OCI-LY1 (cell line): ENCODE results near the gene CTNNA3.

Source experiments
- H2AFZ ChIP-seq: fragments of 200-600 bp; sonication (generic), shearing (Covaris generic); 2 replicates; pipeline ENCODE4 v1.6.0; 2014; ENCODE audit warnings: antibody characterized with exemption, mild to moderate bottlenecking, low read length
- H3F3A ChIP-seq: fragments of 200-600 bp; sonication (generic), shearing (Covaris generic); 2 replicates; pipeline ENCODE4 v1.6.0; 2014; ENCODE audit warnings: mild to moderate bottlenecking, antibody characterized with exemption, low read length, moderate library complexity; ENCODE audit not compliant: insufficient read depth
- H3K27ac ChIP-seq: fragments of 200-600 bp; sonication (generic); 2 replicates; pipeline ENCODE4 v1.5.1; 2014; ENCODE audit warnings: low read length, mixed run types, mild to moderate bottlenecking, low read depth; ENCODE audit not compliant: poor library complexity, severe bottlenecking
- H3K27me3 ChIP-seq: fragments of 200-600 bp; sonication (generic); 2 replicates; pipeline ENCODE4 v1.6.0; 2014; ENCODE audit warnings: antibody characterized with exemption, mild to moderate bottlenecking, low read length, moderate library complexity; ENCODE audit not compliant: insufficient read depth
- H3K36me3 ChIP-seq: fragments of 200-600 bp; sonication (generic); 2 replicates; pipeline ENCODE4 v1.6.1; 2014; ENCODE audit warnings: mild to moderate bottlenecking, antibody characterized with exemption, low read length, moderate library complexity, mixed read lengths; ENCODE audit not compliant: insufficient read depth
- H3K4me1 ChIP-seq: fragments of 200-600 bp; sonication (generic); 2 replicates; pipeline ENCODE4 v1.5.1; 2014; ENCODE audit warnings: mild to moderate bottlenecking, low read length, moderate library complexity; ENCODE audit not compliant: insufficient read depth, severe bottlenecking
- H3K4me2 ChIP-seq: fragments of 200-600 bp; sonication (generic), shearing (Covaris generic); 2 replicates; pipeline ENCODE4 v1.6.1; 2014; ENCODE audit warnings: low read length
- H3K4me3 ChIP-seq: fragments of 200-600 bp; sonication (generic); 2 replicates; pipeline ENCODE4 v1.5.1; 2014; ENCODE audit warnings: low read length, low read depth, mild to moderate bottlenecking, mixed read lengths; ENCODE audit not compliant: poor library complexity, severe bottlenecking
- H3K79me2 ChIP-seq: fragments of 200-600 bp; shearing (Covaris generic); 2 replicates; pipeline ENCODE4 v1.6.1; 2016; ENCODE audit warnings: mixed run types, low read length, mixed read lengths; ENCODE audit not compliant: insufficient read depth
- H3K9ac ChIP-seq: fragments of 200-600 bp; sonication (generic), shearing (Covaris generic); 2 replicates; pipeline ENCODE4 v1.6.1; 2014; ENCODE audit warnings: mild to moderate bottlenecking, low read length, mixed read lengths
- H3K9me2 ChIP-seq: fragments of 200-600 bp; sonication (generic), shearing (Covaris generic); 2 replicates; pipeline ENCODE4 v1.6.1; 2014; ENCODE audit warnings: low read depth, mild to moderate bottlenecking, low read length, mixed read lengths
- H3K9me3 ChIP-seq: fragments of 200-600 bp; shearing (Covaris generic); 2 replicates; pipeline ENCODE4 v1.6.1; 2014; ENCODE audit warnings: low read length, mixed read lengths
- H4K20me1 ChIP-seq: fragments of 200-600 bp; sonication (generic), shearing (Covaris generic); 2 replicates; pipeline ENCODE4 v1.6.0; 2016; ENCODE audit warnings: mild to moderate bottlenecking, low read length; ENCODE audit not compliant: insufficient read depth
- CTCF ChIP-seq: fragments of 200-600 bp; sonication (generic), shearing (Covaris generic); IDR thresholded peaks from 2 replicates; pipeline ENCODE4 v1.5.1; 2017; ENCODE audit warnings: mild to moderate bottlenecking, antibody characterized with exemption, low read length, moderate library complexity, mixed read lengths
- EZH2 ChIP-seq: fragments of 200-600 bp; sonication (generic), shearing (Covaris generic); IDR thresholded peaks from 2 replicates; pipeline ENCODE4 v1.8.0; 2017; ENCODE audit warnings: borderline replicate concordance, mixed run types, mild to moderate bottlenecking, antibody characterized with exemption, low read length, moderate library complexity, mixed read lengths

CTNNA3 gene

GRCh38 chr10:66378117-66378876 lies 1317.7 kb downstream of the CTNNA3 start:
- Histone ChIP-seq H3K4me1 (no peaks in the 10 kb centered on the region), H3K9me3 (no peaks in the 10 kb centered on the region), H2AFZ (no peak overlapping the region), H3K4me2 (no peak overlapping the region), H4K20me1 (no peaks in the 10 kb centered on the region), H3K9ac (no peak overlapping the region), H3K4me3 (no peak overlapping the region), H3K27me3 (no peaks in the 10 kb centered on the region), H3K27ac (no peak overlapping the region), H3K36me3 (no peaks in the 10 kb centered on the region), H3K79me2 (no peaks in the 10 kb centered on the region), H3F3A (no peaks in the 10 kb centered on the region), H3K9me2 (no peaks in the 10 kb centered on the region)
- TF ChIP-seq EZH2 = no peak
- TF ChIP-seq CTCF = no peak

- no peak overlapping the region for H3K9ac ChIP-seq
- no peaks in the 10 kb centered on the region for H4K20me1 ChIP-seq
- no peaks in the 10 kb centered on the region for H3K27me3 ChIP-seq
- no peak overlapping the region for H3K4me2 ChIP-seq
- no peaks in the 10 kb centered on the region for H3K36me3 ChIP-seq
- no peaks in the 10 kb centered on the region for H3K9me3 ChIP-seq
- no peak overlapping the region for H3K4me3 ChIP-seq
- TF ChIP-seq EZH2 (no peak), CTCF (no peak)
- no peaks in the 10 kb centered on the region for H3K79me2 ChIP-seq
- no peak overlapping the region for H3K27ac ChIP-seq
- H3F3A ChIP-seq = no peaks in the 10 kb centered on the region
- no peak overlapping the region for H2AFZ ChIP-seq
- H3K9me2 ChIP-seq = no peaks in the 10 kb centered on the region
- no peaks in the 10 kb centered on the region for H3K4me1 ChIP-seq
Observed at GRCh38 chr10:66368146-66368545, 1327.8 kb downstream of the CTNNA3 start.

- Histone ChIP-seq H3K79me2 (no peaks in the 10 kb centered on the region), H3F3A (no peaks in the 10 kb centered on the region), H3K4me3 (no peak overlapping the region), H3K9ac (no peak overlapping the region), H3K27ac (no peak overlapping the region), H3K4me2 (no peak overlapping the region), H3K4me1 (no peaks in the 10 kb centered on the region), H2AFZ (no peak overlapping the region), H3K27me3 (no peaks in the 10 kb centered on the region), H3K9me2 (no peaks in the 10 kb centered on the region), H3K36me3 (no peaks in the 10 kb centered on the region), H4K20me1 (no peaks in the 10 kb centered on the region), H3K9me3 (no peaks in the 10 kb centered on the region)
- TF ChIP-seq CTCF (no peak), EZH2 (no peak)
Observed at GRCh38 chr10:66366163-66366562, 1329.8 kb downstream of the CTNNA3 start.
